Daoy (cell line): ENCODE measurements around the gene CORO2A. TPM values are rescaled to one million over a fixed set of nuclear protein-coding genes. Genes with fewer than 3 reads are reported as not detected.

Experiments
- DNase-seq: peaks from one replicate; pipeline ENCODE4 v3.0.0-alpha.2; 2015; ENCODE audit warnings: low read depth
- total RNA-seq: library from RNA; depleted of rRNA; stranded (reverse); fragments of >200 nt; shearing (Covaris generic); gene quantifications from 2 replicates; pipeline ENCODE4 v1.2.3, GENCODE V29; 2014; rRNA removed

Gene CORO2A
- total RNA-seq, result 1.8 and 2.1 TPM in 2 replicates

- DNase-seq, result peak; percentile 87
Observed at GRCh38 chr9:98192503-98193335, at the start of gene CORO2A. Gene CORO2A (minus strand): TSS chr9:98192637. CDS start chr9:98157660, 34,977 bp downstream.

- no peak for DNase-seq
Observed at GRCh38 chr9:98241357-98242300, 49.2 kb upstream of the CORO2A start.

GRCh38 chr9:98240475-98240874 is 48.0 kb upstream of the CORO2A start:
- no peak for DNase-seq

- DNase-seq, result no peak
Observed at GRCh38 chr9:98236901-98237487, 44.6 kb upstream of the CORO2A start.

GRCh38 chr9:98235126-98235525 is 42.7 kb upstream of the CORO2A start:
- no peak for DNase-seq

GRCh38 chr9:98234245-98234825 is 41.9 kb upstream of the CORO2A start:
- no peak for DNase-seq

- DNase-seq, result no peak
Observed at GRCh38 chr9:98232926-98233325, 40.5 kb upstream of the CORO2A start.

GRCh38 chr9:98231770-98232478 is 39.5 kb upstream of the CORO2A start:
- peak; percentile 81 for DNase-seq

GRCh38 chr9:98230789-98231188 is 38.4 kb upstream of the CORO2A start:
- DNase-seq, result no peak

GRCh38 chr9:98230304-98230703 is 37.9 kb upstream of the CORO2A start:
- no peak for DNase-seq

GRCh38 chr9:98229620-98230019 is 37.2 kb upstream of the CORO2A start:
- no peak for DNase-seq

GRCh38 chr9:98229090-98229395 is 36.6 kb upstream of the CORO2A start:
- DNase-seq, result no peak

GRCh38 chr9:98228392-98229089 is 36.1 kb upstream of the CORO2A start:
- DNase-seq, result no peak

GRCh38 chr9:98227883-98228282 is 35.4 kb upstream of the CORO2A start:
- no peak for DNase-seq

GRCh38 chr9:98226957-98227356 is 34.5 kb upstream of the CORO2A start:
- DNase-seq, result no peak

- DNase-seq, result no peak
Observed at GRCh38 chr9:98226516-98226915, 34.1 kb upstream of the CORO2A start.

GRCh38 chr9:98225015-98225442 is 32.6 kb upstream of the CORO2A start:
- DNase-seq, result no peak

- peak; percentile 98 for DNase-seq
Observed at GRCh38 chr9:98222885-98223691, 30.7 kb upstream of the CORO2A start.

- DNase-seq, result no peak
Observed at GRCh38 chr9:98220911-98221310, 28.5 kb upstream of the CORO2A start.
